NCI-H1105 (cell line): ENCODE data around the gene KCNN4.
A peak's percentile ranks its signal among the peaks of the same experiment; 100 is the strongest.
"Not testable (repeated sequence)": the region's sequence is repeated elsewhere in the genome, so short reads cannot be mapped to it uniquely, and the experiment has no call there.

Experiments used
- DNase-seq: peaks from one replicate; lab custom pipeline; 2025; lab: John Stamatoyannopoulos, UW

The KCNN4 gene

GRCh38 chr19:43780706-43781525, at the start of gene KCNN4:
TSS of gene KCNN4 (minus strand) at chr19:43780973. CDS start at chr19:43780861, 112 bp downstream.
- DNase-seq: no peak

- DNase-seq: peak; percentile 77
Measured at GRCh38 chr19:43826787-43827754, 46.3 kb upstream of the KCNN4 start, which contains the start of gene ZNF283. TSS of gene ZNF283 (plus strand) at chr19:43827321. CDS start at chr19:43833505, 6,184 bp downstream.

DNA sequence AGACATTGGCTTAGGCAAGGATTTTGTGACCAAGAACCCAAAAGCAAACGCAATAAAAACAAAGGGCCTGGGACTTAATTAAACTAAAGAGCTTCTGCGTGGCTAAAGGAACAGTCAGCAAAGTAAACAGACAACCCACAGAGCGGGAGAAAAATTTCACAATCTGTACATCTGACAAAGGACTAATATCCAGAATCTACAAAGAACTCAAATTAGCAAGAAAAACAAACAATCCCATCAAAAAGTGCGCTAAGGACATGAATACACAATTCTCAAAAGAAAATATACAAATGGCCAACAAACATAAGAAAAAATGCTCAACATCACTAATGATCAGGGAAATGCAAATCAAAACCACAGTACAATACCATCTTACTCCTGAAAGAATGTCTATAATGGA, 43.8 kb upstream of the KCNN4 start:
- DNase-seq: not testable (repeated sequence)

DNA sequence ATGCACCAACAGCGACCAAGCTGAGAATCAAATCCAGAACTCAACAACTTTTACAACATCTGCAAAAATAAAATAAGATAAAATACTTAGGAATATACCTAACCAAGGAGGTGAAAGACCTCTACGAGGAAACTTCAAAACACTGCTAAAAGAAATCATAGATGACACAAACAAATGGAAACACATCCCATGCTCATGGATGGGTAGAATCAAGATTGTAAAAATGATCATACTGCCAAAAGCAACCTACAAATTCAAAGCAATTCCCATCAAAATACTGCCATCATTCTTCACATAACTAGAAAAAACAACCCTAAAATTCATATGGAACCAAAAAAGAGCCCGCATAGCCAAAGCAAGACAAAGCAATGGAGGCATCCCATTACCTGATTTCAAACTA, 43.1 kb upstream of the KCNN4 start:
- not testable (repeated sequence) for DNase-seq

- DNase-seq: no peak
Measured at GRCh38 chr19:43820884-43821215, 40.1 kb upstream of the KCNN4 start.

GRCh38 chr19:43820098-43820883, 39.5 kb upstream of the KCNN4 start:
- no peak for DNase-seq

GRCh38 chr19:43818500-43818899, 37.7 kb upstream of the KCNN4 start:
- DNase-seq: no peak

- DNase-seq: not testable (repeated sequence)
Measured at GRCh38 chr19:43817454-43817853, 36.7 kb upstream of the KCNN4 start.

- no peak for DNase-seq
Measured at GRCh38 chr19:43814663-43815352, 34.0 kb upstream of the KCNN4 start.

DNA sequence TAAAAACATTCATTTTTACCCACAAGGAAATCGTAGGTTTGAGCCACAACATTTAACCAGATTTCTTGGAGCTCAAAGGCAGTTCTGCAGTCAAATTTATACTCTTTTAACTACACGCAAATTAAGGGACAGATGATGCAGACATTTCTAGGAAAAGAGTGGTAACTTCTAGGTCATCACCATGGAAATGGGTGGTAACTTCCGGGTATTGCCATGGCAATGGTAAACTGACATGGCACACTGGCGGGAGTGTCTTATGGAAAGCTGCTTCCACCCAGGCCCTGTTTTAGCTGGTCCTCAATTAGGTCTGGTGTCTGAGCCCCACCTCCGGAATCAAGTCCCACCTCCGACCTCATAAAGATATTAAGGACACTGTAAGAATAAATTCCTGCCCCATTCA, 31.9 kb upstream of the KCNN4 start:
- no peak for DNase-seq

DNA sequence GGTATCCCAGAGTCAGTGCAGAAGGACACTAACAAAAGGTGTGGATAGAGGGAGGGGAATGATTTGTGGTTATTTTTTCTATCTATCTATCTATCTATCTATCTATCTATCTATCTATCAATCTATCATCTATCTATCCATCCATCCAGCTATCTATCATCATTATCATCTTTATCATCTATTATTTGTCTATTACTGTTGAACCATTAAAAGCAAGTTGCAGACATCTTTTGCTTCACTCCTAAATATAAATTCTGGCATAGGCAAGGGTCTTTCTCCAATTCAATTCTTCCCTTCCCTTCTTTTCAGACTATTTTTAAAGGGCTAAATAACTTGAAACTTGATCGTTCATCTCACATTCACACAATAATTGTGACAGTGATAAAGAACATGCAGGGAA, 31.5 kb upstream of the KCNN4 start:
- no peak for DNase-seq

DNA sequence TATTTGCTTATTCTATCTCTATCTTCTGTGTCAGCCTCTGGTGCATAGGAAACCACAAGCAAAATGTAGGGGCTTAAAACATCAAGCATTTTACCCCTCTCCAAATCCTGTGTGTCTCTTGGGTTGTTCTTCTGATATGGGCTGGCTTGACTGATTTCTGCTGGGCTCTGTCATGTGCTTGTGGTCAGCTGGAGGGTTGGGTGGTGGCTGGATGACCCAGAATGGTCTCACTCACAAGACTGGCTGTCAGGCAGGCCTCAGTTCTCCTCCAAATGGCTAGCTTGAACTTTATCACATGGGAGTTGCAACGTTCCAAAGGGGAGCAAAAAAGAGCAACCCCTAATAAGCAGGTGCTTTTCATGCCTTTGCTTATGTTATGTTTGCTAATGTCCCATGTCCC, 31.1 kb upstream of the KCNN4 start:
- no peak for DNase-seq

DNA sequence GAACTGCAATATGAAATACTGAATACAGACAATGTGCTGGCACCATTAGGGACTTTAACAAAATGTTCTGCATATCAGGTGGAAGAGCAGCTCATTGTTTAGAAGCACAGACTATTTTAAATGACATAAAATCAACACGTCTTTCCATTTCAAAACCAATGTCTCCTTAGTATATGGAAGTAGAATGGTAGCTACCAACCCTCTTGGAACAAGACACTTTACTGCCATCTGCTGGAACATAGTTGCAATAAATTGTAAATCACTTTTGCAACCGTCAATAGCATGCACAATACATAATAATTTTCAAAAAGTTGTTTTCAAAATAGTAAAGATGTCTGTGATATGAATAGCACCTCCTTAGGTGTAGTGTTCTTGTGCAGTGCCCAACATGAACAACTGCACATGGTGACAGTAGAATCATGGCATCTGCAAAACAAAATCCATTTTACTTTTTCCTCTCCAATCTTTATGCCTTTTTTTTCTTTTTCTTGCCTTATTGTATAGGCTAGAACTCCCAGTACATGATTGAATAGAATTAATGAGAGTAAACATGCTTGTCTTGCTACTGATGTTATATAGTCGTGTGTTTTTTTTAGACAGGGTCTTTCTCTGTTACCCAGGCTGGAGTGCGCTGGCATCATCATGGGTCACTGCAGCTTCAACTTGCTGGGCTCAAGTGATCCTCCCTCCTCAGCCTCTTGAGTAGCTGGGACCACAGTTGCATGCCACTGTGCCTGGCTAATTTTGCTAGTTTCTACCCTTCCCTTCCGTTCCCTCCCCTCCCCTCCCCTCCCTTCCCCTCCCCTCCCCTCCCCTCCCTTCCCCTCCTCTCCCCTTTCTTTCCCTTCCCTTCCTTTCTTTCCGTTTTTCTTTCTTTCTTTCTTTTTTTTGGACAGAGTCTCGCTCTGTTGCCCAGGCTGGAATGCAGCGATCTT, 29.3 kb upstream of the KCNN4 start:
- DNase-seq: peak; percentile 53

DNA sequence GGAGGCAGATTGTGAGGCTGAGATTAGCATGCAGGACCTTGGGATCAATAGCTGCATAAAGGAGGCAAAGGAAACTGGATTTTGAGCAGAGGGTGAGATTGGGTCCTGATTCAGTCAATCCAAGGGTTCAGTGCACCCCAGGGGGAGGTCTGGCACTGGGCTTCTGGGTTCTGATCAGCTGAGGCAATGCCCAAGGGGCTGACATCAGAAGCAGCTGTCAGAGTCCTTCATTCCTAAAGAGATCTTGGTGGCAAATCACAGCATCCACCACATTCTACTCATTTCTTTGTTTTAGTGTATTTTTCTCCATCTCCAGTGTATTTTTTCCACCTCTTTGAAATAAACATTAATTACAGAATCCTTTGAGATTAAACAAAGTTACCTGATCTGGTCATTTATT, 26.9 kb upstream of the KCNN4 start:
- no peak for DNase-seq

- no peak for DNase-seq
Measured at GRCh38 chr19:43806848-43807247, 26.1 kb upstream of the KCNN4 start.

DNA sequence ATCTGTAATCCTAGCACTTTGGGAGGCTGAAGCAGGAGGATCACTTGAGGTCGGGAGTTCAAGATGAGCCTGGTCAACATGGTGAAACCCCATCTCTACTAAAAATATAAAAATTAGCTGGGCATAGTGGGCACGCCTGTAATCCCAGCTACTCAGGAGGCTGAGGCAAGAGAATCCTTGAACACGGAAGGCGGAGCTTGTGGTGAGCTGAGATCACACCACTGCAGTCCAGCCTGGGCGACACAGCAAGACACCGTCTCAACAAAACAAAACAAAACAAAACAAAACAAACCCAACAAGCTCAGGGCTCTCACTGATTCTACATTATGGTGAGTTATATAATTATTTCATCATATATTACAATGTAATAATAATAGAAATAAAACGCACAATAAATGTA, 25.6 kb upstream of the KCNN4 start:
- not testable (repeated sequence) for DNase-seq

- no peak for DNase-seq
Measured at GRCh38 chr19:43804432-43804831, 23.7 kb upstream of the KCNN4 start.

DNA sequence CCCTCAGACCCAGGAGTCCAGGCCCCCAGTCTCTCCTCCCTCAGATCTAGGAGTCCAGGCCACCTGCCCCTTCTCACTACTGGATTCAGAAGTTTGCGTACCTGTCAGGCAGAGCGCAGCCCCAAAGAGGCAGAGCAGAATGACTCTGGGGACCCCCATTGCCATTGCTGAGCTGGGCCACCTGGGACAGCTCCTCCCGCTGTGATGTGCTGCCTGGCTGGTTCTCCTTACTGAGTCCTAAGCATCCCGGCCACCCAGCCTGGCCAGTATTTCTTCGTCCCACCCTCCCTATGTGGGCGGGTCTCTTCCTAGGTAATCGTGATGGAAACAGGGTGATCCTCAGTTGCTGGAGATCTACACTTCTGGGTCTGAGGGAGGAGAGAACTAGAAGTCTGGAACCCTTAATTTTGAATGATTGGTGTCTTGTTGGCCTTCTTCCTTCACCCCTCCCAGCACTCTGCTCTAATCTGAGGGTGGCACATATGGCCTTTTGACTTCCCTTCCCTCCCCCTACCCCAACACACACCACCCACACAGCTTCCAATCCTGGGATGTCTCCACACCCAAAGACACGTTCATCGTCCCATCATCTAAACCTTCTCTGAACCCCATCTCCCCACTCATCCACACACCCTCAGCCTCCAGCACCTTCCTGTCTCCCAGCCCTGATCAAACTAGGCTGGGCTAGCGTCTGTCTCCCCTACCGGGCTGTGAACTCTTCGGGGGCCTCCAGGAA, 21.6 kb upstream of the KCNN4 start, which contains the start of gene LYPD5:
Gene LYPD5, minus strand, starts transcription at position 232 of the 736 bp plus-strand sequence. Its CDS starts 67 bp downstream, at position 165.
- DNase-seq: no peak

DNA sequence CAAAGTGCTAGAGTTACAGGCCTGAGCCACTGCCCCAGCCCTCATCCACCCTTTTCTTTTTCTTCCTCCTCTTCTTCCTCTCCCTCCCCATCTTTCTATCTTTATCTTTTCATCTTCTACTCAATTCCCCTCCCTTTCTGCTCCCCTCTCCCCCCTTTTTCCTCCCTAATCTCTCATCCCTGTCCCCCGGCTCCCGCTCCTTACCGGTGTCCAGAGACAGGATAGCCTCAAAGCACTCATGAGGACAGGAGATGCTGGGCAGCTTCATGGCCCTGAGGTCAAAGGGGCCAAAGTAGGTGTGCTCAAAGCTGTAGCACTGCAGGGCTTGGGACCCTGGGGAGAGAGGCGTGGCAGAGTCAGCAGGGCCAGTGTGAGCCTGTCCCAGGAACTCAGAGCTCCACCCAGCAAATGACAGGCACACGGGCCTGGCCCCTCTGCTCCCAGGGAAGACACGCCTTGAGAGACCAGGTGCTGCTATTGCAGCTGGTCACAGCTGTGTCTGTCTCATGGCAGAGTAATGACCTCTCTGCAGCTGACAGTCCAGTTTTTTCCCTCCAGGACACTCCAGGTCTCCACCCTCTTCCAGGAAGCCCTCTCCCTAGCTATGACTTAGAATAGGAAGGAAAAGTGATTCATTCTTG, 18.8 kb upstream of the KCNN4 start:
- DNase-seq: no peak
